HG03558 (cell line): ENCODE measurements around the gene WDR74.

ENCODE experiments used
- ATAC-seq: cut with Tn5 transposase; IDR thresholded peaks from one replicate; pipeline ENCODE4 v1.9.1; 2021; ENCODE audit warnings: moderate number of reproducible peaks; ENCODE audit not compliant: unreplicated experiment; ENCODE audit errors: extremely low read depth

The WDR74 gene

DNA sequence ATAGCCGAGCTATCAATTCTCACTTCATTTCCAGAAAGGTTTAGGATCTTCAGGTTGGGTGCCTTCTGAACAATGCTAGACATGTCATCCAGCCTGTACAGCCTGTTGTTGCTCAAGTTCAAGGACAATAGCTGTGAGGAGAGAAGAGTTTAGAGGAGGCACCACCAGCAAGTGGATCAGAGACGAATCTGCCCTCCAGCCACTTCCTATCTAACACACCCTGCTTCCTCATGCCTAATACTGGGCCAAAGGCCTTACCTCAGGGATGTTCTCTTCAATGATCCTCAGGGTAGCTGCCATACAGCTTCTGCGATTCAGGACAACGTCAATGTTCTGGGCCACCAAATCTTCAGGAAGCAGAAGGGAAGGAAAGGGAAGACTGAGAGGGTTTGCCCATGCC is 38.3 kb downstream of the WDR74 start:
- ATAC-seq: no peak

DNA sequence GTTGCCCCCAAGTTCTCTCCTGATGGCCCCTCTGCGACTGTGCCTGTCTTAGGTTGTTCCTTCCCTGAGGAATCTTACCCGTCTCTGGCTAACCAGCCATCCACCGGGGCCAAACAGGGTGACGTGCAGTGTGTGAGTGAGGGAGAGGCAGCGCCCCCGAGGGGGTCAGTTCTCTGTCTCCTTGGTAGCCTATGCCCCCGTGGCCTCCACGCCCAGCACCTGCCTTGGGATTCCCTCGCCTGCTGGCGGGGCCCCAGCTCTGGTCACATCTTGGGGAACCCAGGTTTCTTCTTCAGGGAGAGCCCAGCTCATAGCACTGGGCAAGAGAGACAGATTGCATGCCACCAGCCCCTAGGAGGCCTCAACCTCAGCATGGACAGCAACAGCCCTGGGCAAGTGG is 39.9 kb downstream of the WDR74 start:
- no peak for ATAC-seq

DNA sequence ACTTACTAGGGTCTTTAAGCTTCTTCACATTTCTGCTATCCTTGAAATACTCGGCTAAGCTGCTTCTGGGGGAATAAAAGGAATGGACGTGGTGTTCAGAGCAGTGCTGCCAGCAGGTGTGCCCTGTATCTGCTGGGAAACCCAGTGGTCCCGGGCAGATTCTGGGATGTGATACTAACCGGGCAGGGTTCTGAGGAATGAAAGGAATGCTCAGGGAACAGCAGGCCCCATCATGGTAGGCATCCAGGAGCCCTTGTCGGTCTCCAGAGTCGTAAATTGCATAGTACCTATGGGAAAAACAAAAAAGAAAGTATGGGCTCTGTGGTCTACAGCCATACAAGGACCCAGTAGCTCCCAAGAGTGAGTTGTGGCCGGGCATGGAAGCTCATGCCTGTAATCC is 43.1 kb downstream of the WDR74 start:
- no peak for ATAC-seq

DNA sequence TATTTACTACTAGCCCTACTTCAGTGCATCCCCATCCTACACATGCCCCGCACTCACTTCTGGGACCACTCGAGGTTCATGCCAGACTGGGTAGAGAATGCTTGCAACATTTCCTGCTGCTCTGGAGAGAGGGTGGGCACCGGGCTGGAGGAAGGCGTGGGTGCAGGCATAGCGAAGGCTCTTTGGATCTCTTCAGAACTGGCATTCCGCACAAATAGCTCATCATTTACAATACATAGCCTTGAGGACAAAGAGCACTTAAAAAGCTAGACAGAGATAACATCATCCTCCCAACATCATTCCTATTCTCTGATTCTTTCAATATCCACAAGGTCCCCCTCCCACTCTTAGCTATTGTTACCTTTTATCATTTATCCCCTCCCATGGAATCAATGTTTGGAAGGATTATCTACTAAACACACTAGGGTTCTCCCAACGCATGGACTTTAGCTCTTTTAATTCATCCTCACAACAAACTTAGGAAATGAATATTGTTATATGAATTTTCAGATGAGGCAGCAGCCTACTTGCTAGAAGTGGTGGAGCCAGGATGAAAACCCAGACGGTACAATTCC is 45.1 kb downstream of the WDR74 start:
- no peak for ATAC-seq

DNA sequence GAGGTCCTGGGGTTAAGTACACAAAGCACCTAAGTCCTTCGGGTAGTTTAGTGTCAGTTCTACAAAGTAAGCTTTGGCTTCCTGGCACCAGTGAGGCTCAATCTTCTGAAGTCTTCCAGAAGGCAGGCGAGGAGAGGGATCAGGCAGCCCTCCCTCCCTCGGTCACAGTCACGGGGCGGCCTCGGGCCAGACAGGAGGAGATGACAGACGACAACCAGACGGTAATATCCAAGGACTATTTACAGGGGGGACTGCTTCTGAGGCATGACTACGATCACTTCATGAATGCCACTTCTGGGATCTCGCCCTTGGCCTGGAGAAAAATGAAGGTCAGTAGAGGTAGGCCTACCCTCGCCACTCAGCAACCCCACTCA is 47.2 kb downstream of the WDR74 start:
- ATAC-seq: no peak

DNA sequence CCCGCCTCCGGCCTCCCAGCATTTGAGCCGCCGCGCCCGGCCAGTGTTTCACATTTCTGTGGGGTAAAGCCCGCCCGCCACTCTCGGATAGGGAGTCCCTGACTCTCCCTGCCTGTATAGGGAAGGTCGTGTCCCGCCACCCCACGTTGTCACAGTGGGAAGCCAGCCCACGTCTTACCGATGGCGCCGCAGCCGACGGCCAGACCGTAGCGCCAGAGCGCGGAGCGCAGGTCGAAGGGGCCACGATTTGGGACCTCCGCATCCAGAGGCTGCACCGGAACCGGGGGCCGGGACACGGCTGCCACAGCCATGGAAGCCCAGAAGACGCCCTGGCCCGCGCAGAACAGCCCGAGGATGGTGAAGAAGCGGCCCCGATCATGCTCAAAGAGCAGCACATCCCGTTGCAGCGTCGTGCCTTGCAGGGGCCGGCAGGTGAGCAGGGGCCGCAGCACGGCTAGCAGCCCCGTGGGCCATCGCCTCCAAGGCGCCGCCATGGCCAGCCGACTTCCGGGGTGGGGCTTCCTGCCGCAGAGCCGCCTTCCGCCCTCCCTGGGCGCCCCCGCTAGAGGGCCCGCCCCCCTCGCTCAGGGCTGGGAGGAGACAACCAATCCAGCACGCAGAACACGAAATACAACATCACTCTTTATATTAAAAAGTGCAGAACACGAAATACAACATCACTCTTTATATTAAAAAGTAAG is 47.7 kb downstream of the WDR74 start, which contains the start of gene TMEM223:
TSS of gene TMEM223 (minus strand) at position 506 of the 701 bp plus-strand sequence. CDS start at position 494, 12 bp downstream.
- peak; percentile 38 for ATAC-seq

DNA sequence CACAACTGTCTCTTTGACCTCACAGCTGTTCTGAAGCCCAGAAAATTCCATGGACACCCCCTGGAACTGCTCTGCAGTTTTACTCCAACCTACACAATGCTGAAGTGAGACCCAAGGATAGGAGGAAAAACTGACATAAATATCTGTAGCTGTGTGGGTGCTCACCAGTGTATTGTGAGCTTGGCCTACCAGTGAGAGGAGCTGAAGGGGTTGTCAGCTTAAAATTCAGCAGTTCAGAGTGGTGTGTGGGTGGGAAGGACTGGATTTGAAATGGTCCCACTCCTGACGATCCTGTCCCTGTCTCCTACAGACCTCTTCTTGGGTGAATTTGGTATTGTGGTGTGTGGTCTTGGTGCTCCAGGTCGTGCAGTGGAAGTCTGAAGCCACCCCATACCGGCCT is 49.8 kb downstream of the WDR74 start:
- ATAC-seq: no peak

DNA sequence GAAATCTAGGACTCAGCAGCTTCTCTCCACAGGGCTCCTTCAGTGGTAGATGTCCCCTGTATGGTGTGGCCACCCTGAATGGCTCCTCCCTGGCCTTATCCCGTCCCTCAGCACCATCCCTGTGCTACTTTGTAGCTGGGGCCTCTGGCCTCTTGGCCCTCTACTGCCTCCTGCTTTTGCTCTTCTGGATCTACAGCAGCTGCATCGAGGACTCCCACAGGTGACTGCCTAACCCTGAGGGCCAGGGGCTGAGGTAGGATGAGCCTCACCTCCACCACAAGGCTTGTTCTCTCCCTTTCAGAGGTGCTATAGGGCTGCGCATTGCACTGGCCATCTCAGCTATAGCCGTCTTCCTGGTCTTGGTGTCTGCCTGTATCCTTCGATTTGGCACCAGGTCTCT is 50.4 kb downstream of the WDR74 start:
- no peak for ATAC-seq

DNA sequence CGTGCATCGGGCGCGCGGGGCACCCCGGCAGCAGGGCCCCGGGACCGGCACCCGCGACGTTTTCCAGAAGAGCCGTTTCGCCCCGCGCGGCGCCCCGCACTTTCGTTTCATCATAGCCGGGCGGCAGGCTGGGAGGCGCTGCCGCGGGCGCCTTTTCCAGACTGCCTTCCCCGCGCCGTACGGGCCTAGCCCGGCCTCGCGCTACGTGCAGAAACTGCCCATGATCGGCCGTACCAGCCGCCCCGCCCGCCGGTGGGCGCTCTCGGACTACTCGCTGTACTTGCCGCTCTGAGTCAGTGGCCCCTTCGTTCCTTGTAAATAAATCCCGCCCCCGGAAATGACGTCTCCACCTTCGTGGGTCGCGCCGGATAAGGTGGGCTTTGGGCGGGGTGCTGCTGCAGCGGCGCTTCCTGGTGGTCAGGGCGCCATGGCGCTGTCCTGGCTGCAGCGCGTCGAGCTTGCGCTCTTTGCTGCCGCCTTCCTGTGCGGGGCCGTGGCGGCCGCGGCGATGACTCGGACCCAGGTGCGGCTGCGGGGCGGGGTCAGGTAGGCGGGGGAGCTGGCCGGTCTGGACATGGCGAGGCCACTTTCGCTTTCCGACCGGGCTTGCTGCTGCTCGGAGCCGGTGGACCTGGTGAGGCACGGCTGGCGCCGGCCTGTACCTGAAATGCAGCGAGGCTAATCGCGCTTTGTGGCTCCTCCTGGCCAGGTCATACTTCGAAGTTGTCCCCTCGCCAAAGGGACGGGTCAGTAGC is 52.2 kb downstream of the WDR74 start, which contains the start of gene TMEM179B:
TSS of gene TMEM179B (plus strand) at position 398 of the 755 bp plus-strand sequence. CDS start at position 428, 30 bp downstream.
- peak; percentile 32 for ATAC-seq

DNA sequence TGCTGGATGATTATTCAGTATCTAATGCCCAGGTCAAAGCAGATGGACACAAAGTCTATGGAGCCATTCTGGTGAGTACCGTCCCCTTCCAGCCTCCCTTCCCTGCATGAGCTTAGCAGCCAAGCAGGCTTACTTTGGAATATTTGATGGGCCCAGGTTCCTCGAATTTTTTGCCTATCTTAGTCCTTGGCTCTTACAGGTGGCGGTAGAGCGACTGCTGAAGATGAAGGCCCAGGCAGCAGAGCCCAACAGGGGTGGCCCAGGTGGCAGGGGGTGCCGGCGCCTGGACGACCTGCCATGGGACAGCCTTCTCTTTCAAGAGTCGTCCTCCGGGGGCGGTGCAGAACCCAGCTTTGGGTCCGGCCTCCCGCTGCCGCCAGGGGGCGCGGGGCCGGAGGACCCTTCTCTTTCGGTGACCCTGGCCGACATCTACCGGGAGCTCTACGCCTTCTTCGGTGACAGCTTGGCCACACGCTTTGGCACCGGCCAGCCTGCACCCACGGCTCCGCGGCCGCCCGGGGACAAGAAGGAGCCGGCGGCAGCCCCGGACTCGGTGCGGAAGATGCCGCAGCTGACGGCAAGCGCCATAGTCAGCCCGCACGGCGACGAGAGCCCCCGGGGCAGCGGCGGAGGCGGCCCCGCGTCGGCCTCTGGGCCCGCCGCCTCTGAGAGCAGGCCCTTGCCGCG is 52.9 kb downstream of the WDR74 start:
- no peak for ATAC-seq
